IMR-90 (cell line): ENCODE measurements around the gene BAZ1A. TPM values are rescaled to one million over a fixed set of nuclear protein-coding genes. Genes with fewer than 3 reads are reported as not detected.

Source experiments
- ATAC-seq: fragments of 200-7000 bp; cut with Tn5 transposase; 2 replicates; pipeline ENCODE4 v1.9.1; 2020; ENCODE audit warnings: low read depth, mild to moderate bottlenecking, moderate library complexity
- BruUV-seq: library from RNA; stranded (reverse); fragments of 400-500 nt; replicated peaks from 2 replicates; lab custom pipeline; 2021; lab: Mats Ljungman, UMichigan
- CTCF ChIA-PET: fragments of 300-600 bp; formaldehyde crosslinking; extraction: SDS; loops from one replicate; lab custom pipeline; 2021; ENCODE audit warnings: antibody characterized with exemption; lab: Yijun Ruan, JAX
- POLR2A ChIA-PET: fragments of 300-600 bp; sonication (Branson Sonifier 250); formaldehyde crosslinking; loops from one replicate; lab custom pipeline; 2022; ENCODE audit warnings: antibody characterized with exemption; ENCODE audit not compliant: unreplicated experiment; lab: Charles Lee
- DNase-seq: peaks from one replicate; pipeline ENCODE4 v3.0.0; 2013
- H2AFZ ChIP-seq: replicated peaks from 2 replicates; pipeline ENCODE3; 2013; ENCODE audit warnings: low read length, mild to moderate bottlenecking; ENCODE audit not compliant: poor library complexity
- H2AK5ac ChIP-seq: 2 replicates; pipeline ENCODE4 v1.6.1; 2013; ENCODE audit warnings: low read depth, low read length, inconsistent platforms
- H2AK9ac ChIP-seq: replicated peaks from 2 replicates; pipeline ENCODE3; 2013; ENCODE audit warnings: mild to moderate bottlenecking, low read depth, low read length, moderate library complexity; ENCODE audit not compliant: poor library complexity
- H2BK120ac ChIP-seq: 2 replicates; pipeline ENCODE4 v1.6.1; 2013; ENCODE audit warnings: low read depth, low read length, inconsistent platforms
- H2BK15ac ChIP-seq: 3 replicates; pipeline ENCODE4 v1.6.1; 2013; ENCODE audit warnings: low read depth, low read length, inconsistent platforms
- H2BK20ac ChIP-seq: 2 replicates; pipeline ENCODE4 v1.6.1; 2013; ENCODE audit warnings: low read depth, mild to moderate bottlenecking, inconsistent platforms, low read length, moderate library complexity
- H2BK5ac ChIP-seq: 2 replicates; pipeline ENCODE4 v1.6.1; 2013; ENCODE audit warnings: mild to moderate bottlenecking, low read depth, low read length, inconsistent platforms; ENCODE audit not compliant: poor library complexity, severe bottlenecking
- H3K14ac ChIP-seq: replicated peaks from 2 replicates; pipeline ENCODE4 v1.6.1; 2013; ENCODE audit warnings: low read depth, low read length, inconsistent platforms
- H3K18ac ChIP-seq: 2 replicates; pipeline ENCODE4 v1.6.1; 2013; ENCODE audit warnings: low read depth, low read length, control low read depth
- H3K23ac ChIP-seq: 2 replicates; pipeline ENCODE4 v1.6.1; 2013; ENCODE audit warnings: low read depth, low read length, inconsistent platforms
- H3K27ac ChIP-seq: 2 replicates; pipeline ENCODE4 v1.5.1; 2013; ENCODE audit warnings: mild to moderate bottlenecking, control low read depth, low read length; ENCODE audit not compliant: insufficient read depth
- H3K27me3 ChIP-seq: 2 replicates; pipeline ENCODE4 v1.6.1; 2013; ENCODE audit warnings: low read length; ENCODE audit not compliant: control insufficient read depth, insufficient read depth
- H3K36me3 ChIP-seq: 2 replicates; pipeline ENCODE4 v1.6.1; 2013; ENCODE audit warnings: low read length, mixed read lengths; ENCODE audit not compliant: control insufficient read depth, insufficient read depth
- H3K4ac ChIP-seq: 2 replicates; pipeline ENCODE4 v1.6.1; 2013; ENCODE audit warnings: low read depth, low read length, inconsistent platforms
- H3K4me1 ChIP-seq: 2 replicates; pipeline ENCODE4 v1.6.1; 2013; ENCODE audit warnings: low read length, mixed read lengths; ENCODE audit not compliant: control insufficient read depth, insufficient read depth
- H3K4me2 ChIP-seq: 2 replicates; pipeline ENCODE4 v1.6.1; 2013; ENCODE audit warnings: low read depth, mild to moderate bottlenecking, control low read depth, low read length, moderate library complexity
- H3K4me3 ChIP-seq: 2 replicates; pipeline ENCODE4 v1.5.1; 2013; ENCODE audit warnings: low read depth, mild to moderate bottlenecking, control low read depth, low read length, moderate library complexity; ENCODE audit not compliant: insufficient read depth
- H3K56ac ChIP-seq: 2 replicates; pipeline ENCODE4 v1.6.1; 2013; ENCODE audit warnings: low read length, inconsistent platforms; ENCODE audit not compliant: insufficient read depth; ENCODE audit errors: extremely low read depth
- H3K79me1 ChIP-seq, 2 experiments: 2 replicates each; pipeline ENCODE4 v1.6.1; 2013; ENCODE audit warnings: low read length in 2 of 2, inconsistent platforms in 1 of 2, low read depth in 1 of 2
- H3K9ac ChIP-seq: 2 replicates; pipeline ENCODE4 v1.6.1; 2013; ENCODE audit warnings: low read depth, low read length, control low read depth
- H3K9me1 ChIP-seq: 2 replicates; pipeline ENCODE4 v1.6.1; 2013; ENCODE audit warnings: low read length, inconsistent platforms; ENCODE audit not compliant: insufficient read depth
- H3K9me3 ChIP-seq: 2 replicates; pipeline ENCODE4 v1.6.1; 2013; ENCODE audit warnings: low read length; ENCODE audit not compliant: control insufficient read depth, insufficient read depth
- H4K20me1 ChIP-seq: 2 replicates; pipeline ENCODE4 v1.6.1; 2013; ENCODE audit warnings: low read length, inconsistent platforms; ENCODE audit not compliant: insufficient read depth
- H4K5ac ChIP-seq: 2 replicates; pipeline ENCODE4 v1.6.1; 2013; ENCODE audit warnings: mild to moderate bottlenecking, low read depth, low read length, control low read depth
- H4K8ac ChIP-seq, 2 experiments: 2 replicates each; pipeline ENCODE4 v1.6.1; 2013; ENCODE audit warnings: low read depth in 2 of 2, low read length in 2 of 2, control low read depth in 1 of 2, inconsistent platforms in 1 of 2
- H4K91ac ChIP-seq: 2 replicates; pipeline ENCODE4 v1.6.1; 2013; ENCODE audit warnings: low read depth, low read length, inconsistent platforms; ENCODE audit not compliant: insufficient read depth
- RAD21 ChIP-seq: IDR thresholded peaks from 2 replicates; pipeline ENCODE4 v1.6.1; 2012; ENCODE audit warnings: low read length, improper control_type of control experiment
- WGBS, 2 experiments: methylation state at CpG; one replicate each; pipeline versions ENCODE4 v1.1.5 to v1.1.7; 2013; ENCODE audit warnings: missing lambda C conversion rate in 2 of 2; ENCODE audit not compliant: insufficient read length in 1 of 2; ENCODE audit errors: extremely low coverage in 2 of 2; 5-methylcytosine and 5-hydroxymethylcytosine counted together
- dilution Hi-C: fragments of 300-500 bp; cut with HindIII; formaldehyde crosslinking; loops from one replicate; pipeline ENCODE4 v1.14.3; 2018; ENCODE audit warnings: low sequenced_read_pairs; ENCODE audit not compliant: unreplicated experiment
- in situ Hi-C: fragments of 300-500 bp; cut with MboI; formaldehyde crosslinking; loops from 3 replicates; pipeline ENCODE4 v1.14.3; 2019; ENCODE audit warnings: low sequenced_read_pairs, inconsistent platforms, mixed read lengths
- intact Hi-C: fragments of 100-400 bp; cut with micrococcal nuclease; formaldehyde crosslinking; loops from 2 replicates; pipeline ENCODE4 v1.10.0; 2022
- polyA plus RNA-seq, 3 experiments: library from polyadenylated mRNA; depleted of rRNA; stranded (reverse); fragments of >200 nt; gene quantifications; 2 replicates each; pipeline ENCODE4 v1.2.3, GENCODE V29; 2012; ENCODE audit warnings: low replicate concordance in 1 of 3
- total RNA-seq: library from RNA; depleted of rRNA; stranded (reverse); fragments of >200 nt; gene quantifications from 2 replicates; pipeline ENCODE4 v1.2.3, GENCODE V29; 2012

BAZ1A gene
- total and polyA plus RNA-seq, 2 of the 4 experiments (the other 2 are of a cell fraction) = 15.3 to 23.8 TPM

DNA sequence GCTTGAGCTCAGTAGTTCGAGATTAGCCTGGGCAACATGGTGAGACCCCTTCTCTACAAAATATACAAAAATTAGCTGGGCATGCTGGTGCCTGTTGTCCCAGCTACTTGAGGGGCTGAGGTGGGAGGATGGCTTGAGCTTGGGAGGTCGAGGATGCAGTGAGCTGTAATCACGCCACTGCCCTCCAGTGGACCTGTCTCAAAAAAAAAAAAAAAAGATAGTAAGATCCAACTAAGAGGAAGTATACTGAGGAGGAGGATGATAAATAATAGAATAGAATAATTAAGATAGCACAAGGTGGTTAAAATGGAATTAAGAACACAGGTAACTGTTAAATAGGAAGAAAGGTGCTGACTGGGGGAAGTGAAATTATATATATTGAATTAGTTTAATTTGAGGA is 37.0 kb upstream of the BAZ1A start:
- Histone ChIP-seq H4K5ac (no peak overlapping the region), H3K56ac (no peak overlapping the region), H3K23ac (no peak overlapping the region), H2BK120ac (no peak overlapping the region), H3K27ac (no peak overlapping the region), H3K79me1 (no peaks in the 10 kb centered on the region), H3K27me3 (no peaks in the 10 kb centered on the region), H3K4me3 (no peak overlapping the region), H3K4me2 (no peak overlapping the region), H3K4ac (no peak overlapping the region), H4K20me1 (no peaks in the 10 kb centered on the region), H2BK20ac (no peak overlapping the region), H2AK5ac (no peak overlapping the region), H3K9me1 (no peaks in the 10 kb centered on the region), H2AFZ (no peak overlapping the region), H4K91ac (no peak overlapping the region), H3K18ac (no peak overlapping the region), H3K9ac (no peak overlapping the region), H4K8ac (no peak overlapping the region), H2BK5ac (no peak overlapping the region), H2BK15ac (no peak overlapping the region; the same call in 2 of the 3 replicates), H3K36me3 (no peaks in the 10 kb centered on the region), H3K14ac (no peak overlapping the region), H3K9me3 (no peaks in the 10 kb centered on the region), H2AK9ac (no peak overlapping the region), H3K4me1 (peaks cover 3% of the 10 kb centered on the region)
- dilution Hi-C loops (no loop called here), in situ Hi-C loops (no loop called here), intact Hi-C loops (no loop called here)
- ATAC-seq = 0 out of 2 replicates have a peak, but pooled peaks have one; percentile 24
- POLR2A ChIA-PET = interaction anchor here (0.5 to 0.6 kb wide), 2 partner anchors 76 to 209 kb away, joined by 5 to 6 read pairs; no protein-coding TSS in a partner anchor
- 64% methylated on average over 2 of the region's 3 CpGs; no CpG with 5 or more reads in 1 of the 2 experiments for WGBS, 2 experiments
- no peak for TF ChIP-seq RAD21
- DNase-seq = no peak
- CTCF ChIA-PET = no interaction called here
- BruUV-seq = no TSS peak
